ENCODE measurements around the gene IRAG1.
"Not testable (repeated sequence)": the region's sequence is repeated elsewhere in the genome, so short reads cannot be mapped to it uniquely, and the experiment has no call there.

Gene IRAG1

GRCh38 chr11:10709299-10710086 lies 15.9 kb upstream of the IRAG1 start:
- no peak for DNase-seq (ENCODE audit: low read depth in 2 of 2)

- no peak for DNase-seq (ENCODE audit: low read depth in 2 of 2)
Measured at GRCh38 chr11:10708131-10708530, 14.6 kb upstream of the IRAG1 start.

- DNase-seq (ENCODE audit: low read depth in 2 of 2) = no peak
Measured at GRCh38 chr11:10701982-10702381, 8.4 kb upstream of the IRAG1 start.

- DNase-seq (ENCODE audit: low read depth in 2 of 2) = no peak
Measured at GRCh38 chr11:10699072-10699471, 5.5 kb upstream of the IRAG1 start.

- DNase-seq (ENCODE audit: low read depth in 2 of 2) = no peak
Measured at GRCh38 chr11:10697323-10697620, 3.7 kb upstream of the IRAG1 start.

- DNase-seq (ENCODE audit: low read depth in 2 of 2) = no peak
Measured at GRCh38 chr11:10696468-10697322, 3.1 kb upstream of the IRAG1 start.

GRCh38 chr11:10695833-10696232 lies 2.3 kb upstream of the IRAG1 start:
- no peak for DNase-seq (ENCODE audit: low read depth in 2 of 2)

- no peak for DNase-seq (ENCODE audit: low read depth in 2 of 2)
Measured at GRCh38 chr11:10694486-10695239, 1.1 kb upstream of the IRAG1 start.

GRCh38 chr11:10692531-10693115 lies 932 bp downstream of the IRAG1 start:
- DNase-seq (ENCODE audit: low read depth in 2 of 2) = no peak

- DNase-seq (ENCODE audit: low read depth in 2 of 2) = no peak
Measured at GRCh38 chr11:10688401-10688800, 5.2 kb downstream of the IRAG1 start.

GRCh38 chr11:10686311-10686710 lies 7.2 kb downstream of the IRAG1 start:
- DNase-seq (ENCODE audit: low read depth in 2 of 2) = no peak

GRCh38 chr11:10683429-10683828 lies 10.1 kb downstream of the IRAG1 start:
- no peak for DNase-seq (ENCODE audit: low read depth in 2 of 2)

GRCh38 chr11:10680956-10681487 lies 12.5 kb downstream of the IRAG1 start:
- no peak for DNase-seq (ENCODE audit: low read depth in 2 of 2)

GRCh38 chr11:10680279-10680678 lies 13.3 kb downstream of the IRAG1 start:
- DNase-seq (ENCODE audit: low read depth in 2 of 2) = not testable (repeated sequence)

GRCh38 chr11:10679644-10680043 lies 13.9 kb downstream of the IRAG1 start:
- no peak for DNase-seq (ENCODE audit: low read depth in 2 of 2)

GRCh38 chr11:10678101-10678500 lies 15.5 kb downstream of the IRAG1 start:
- DNase-seq (ENCODE audit: low read depth in 2 of 2) = no peak

GRCh38 chr11:10676919-10677318 lies 16.6 kb downstream of the IRAG1 start:
- no peak for DNase-seq (ENCODE audit: low read depth in 2 of 2)

GRCh38 chr11:10674911-10675440 lies 18.6 kb downstream of the IRAG1 start:
- no peak for DNase-seq (ENCODE audit: low read depth in 2 of 2)

GRCh38 chr11:10674440-10674855 lies 19.1 kb downstream of the IRAG1 start:
- no peak for DNase-seq (ENCODE audit: low read depth in 2 of 2)

- DNase-seq (ENCODE audit: low read depth in 2 of 2) = no peak
Measured at GRCh38 chr11:10673501-10674062, 20.0 kb downstream of the IRAG1 start.

- no peak for DNase-seq (ENCODE audit: low read depth in 2 of 2)
Measured at GRCh38 chr11:10670099-10670498, 23.5 kb downstream of the IRAG1 start.

Measured in fibroblast of skin of left quadriceps (primary cell).